ENCODE measurements around the gene OR52E5. TPM values are rescaled to one million over a fixed set of nuclear protein-coding genes. Genes with fewer than 3 reads are reported as not detected.

Gene OR52E5
- total and polyA plus RNA-seq, 2 of the 13 experiments (the other 11 are each of a cell fraction or from before 2014, with no cell fraction given) = not detected

- DNase-seq (ENCODE audit: low spot score) (no peak), FAIRE-seq (no peak), ATAC-seq (no peak)
- POLR2A ChIA-PET = no interaction called here
- intact Hi-C loops (cut with micrococcal nuclease; ENCODE audit: unreplicated experiment) (no loop called here), in situ Hi-C loops (cut with HindIII; ENCODE audit: extremely low pct_ligation_motif_present, low pct_unique_long_range_greater_than_20kb) (no loop called here)
- BruUV-seq (replicated peaks) = no TSS peak
- Histone ChIP-seq H3K36me3 (replicated peaks in 1 of 2; ENCODE audit: control insufficient read depth in 1 of 2, insufficient read depth in 2 of 2, low read length in 2 of 2) (no peaks in the 10 kb centered on the region), H3K79me2 (ENCODE audit: insufficient read depth, low read length) (no peaks in the 10 kb centered on the region), H3K27me3 (ENCODE audit: control insufficient read depth in 1 of 2, insufficient read depth in 2 of 2, low read length in 2 of 2) (no peaks in the 10 kb centered on the region), H3K9ac (ENCODE audit: insufficient read depth, low read depth, low read length) (no peak overlapping the region), H3K9me3 (ENCODE audit: low read length) (no peaks in the 10 kb centered on the region), H3K4me1 (ENCODE audit: insufficient read depth, low read length) (no peaks in the 10 kb centered on the region), H2AFZ (ENCODE audit: low read length) (no peak overlapping the region), H3K27ac (ENCODE audit: extremely low read length, insufficient read depth, low read length) (no peak overlapping the region), H3K4me2 (ENCODE audit: low read depth, low read length) (no peak overlapping the region), H4K20me1 (ENCODE audit: insufficient read depth, low read length) (no peaks in the 10 kb centered on the region), H3K4me3 (replicated peaks in 1 of 3; ENCODE audit: insufficient read depth in 1 of 3, low read depth in 2 of 3, low read length in 3 of 3) (no peak overlapping the region)
- CTCF ChIA-PET (ENCODE audit: low intra/inter-chr PET ratio, low total read pairs) = no interaction called here
- TF ChIP-seq SP2 (CRISPR knock-in tag; IDR thresholded peaks at IDR 0.05) (no peak), TGIF2 (CRISPR knock-in tag; IDR thresholded peaks at IDR 0.05) (no peak), TFE3 (CRISPR knock-in tag; IDR thresholded peaks at IDR 0.05) (no peak), ZNF782 (CRISPR knock-in tag; IDR thresholded peaks at IDR 0.05; ENCODE audit: borderline replicate concordance) (no peak), CREB3 (CRISPR knock-in tag; IDR thresholded peaks at IDR 0.05) (no peak), ZMYM2 (CRISPR knock-in tag; IDR thresholded peaks at IDR 0.05) (no peak), PAX8 (CRISPR knock-in tag; IDR thresholded peaks at IDR 0.05; ENCODE audit: borderline replicate concordance) (no peak), ZBTB7A (CRISPR knock-in tag; IDR thresholded peaks at IDR 0.05) (no peak), ZNF430 (CRISPR knock-in tag; IDR thresholded peaks at IDR 0.05) (no peak), PRMT3 (CRISPR knock-in tag; IDR thresholded peaks at IDR 0.05; ENCODE audit: borderline replicate concordance, low read depth) (no peak), ZFP41 (CRISPR knock-in tag; IDR thresholded peaks at IDR 0.05; ENCODE audit: borderline replicate concordance) (no peak), ZNF724P (CRISPR knock-in tag; IDR thresholded peaks at IDR 0.05; ENCODE audit: borderline replicate concordance) (no peak), HNRNPH1 (optimal IDR thresholded peaks at IDR 0.05; ENCODE audit: low read depth, low read length) (no peak), ATF3 (CRISPR knock-in tag; IDR thresholded peaks at IDR 0.05) (no peak), HMGXB4 (CRISPR knock-in tag; IDR thresholded peaks at IDR 0.05; ENCODE audit: borderline replicate concordance in 1 of 2, low read depth in 1 of 2) (no peak), MZF1 (CRISPR knock-in tag; IDR thresholded peaks at IDR 0.05; ENCODE audit: borderline replicate concordance) (no peak)
Observed at GRCh38 chr11:5847711-5848110, 45.3 kb upstream of the OR52E5 start.

Measured in HepG2 (cell line).